ENCODE measurements around the gene URM1.

DNA sequence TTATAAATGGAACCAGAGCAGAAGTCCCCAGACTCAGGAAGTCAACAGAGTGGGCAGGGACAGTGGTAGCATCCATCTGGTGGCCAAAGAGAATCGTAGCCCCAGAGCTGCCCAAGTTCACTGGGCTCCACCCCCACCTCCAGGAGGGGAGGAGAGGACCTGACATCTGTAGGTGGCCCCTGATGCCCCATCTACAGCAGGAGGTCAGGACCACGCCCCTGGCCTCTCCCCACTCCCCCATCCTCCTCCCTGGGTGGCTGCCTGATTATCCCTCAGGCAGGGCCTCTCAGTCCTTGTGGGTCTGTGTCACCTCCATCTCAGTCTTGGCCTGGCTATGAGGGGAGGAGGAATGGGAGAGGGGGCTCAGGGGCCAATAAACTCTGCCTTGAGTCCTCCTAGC is 10.3 kb upstream of the URM1 start:
- TF ChIP-seq POLR2A (IDR thresholded peaks at IDR 0.05) = no peak
- TF ChIP-seq CTCF (IDR thresholded peaks at IDR 0.05) = no peak

Measured in upper lobe of left lung (tissue), 4 donors.